Eye (tissue), 1 donor: ENCODE results near the gene NFIX.

Experiments used
- DNase-seq: peaks from one replicate; pipeline ENCODE4 v3.0.0-alpha.2; 2015

NFIX gene

GRCh38 chr19:13010038-13010991 lies 15.0 kb downstream of the NFIX start:
- DNase-seq, result no peak

- DNase-seq, result no peak
Measured at GRCh38 chr19:13010992-13011652, 15.8 kb downstream of the NFIX start.

- peak; percentile 45 for DNase-seq
Measured at GRCh38 chr19:13011653-13012389, 16.5 kb downstream of the NFIX start.

GRCh38 chr19:13012390-13012689 lies 17.1 kb downstream of the NFIX start:
- no peak for DNase-seq

GRCh38 chr19:13012690-13013608 lies 17.7 kb downstream of the NFIX start:
- DNase-seq, result peak; percentile 68

GRCh38 chr19:13013649-13014048 lies 18.4 kb downstream of the NFIX start:
- DNase-seq, result peak; percentile 73

- no peak for DNase-seq
Measured at GRCh38 chr19:13014101-13014920, 19.0 kb downstream of the NFIX start.

GRCh38 chr19:13014921-13015280 lies 19.6 kb downstream of the NFIX start:
- DNase-seq, result no peak

GRCh38 chr19:13015361-13016223 lies 20.3 kb downstream of the NFIX start:
- peak; percentile 64 for DNase-seq

- no peak for DNase-seq
Measured at GRCh38 chr19:13016245-13016627, 21.0 kb downstream of the NFIX start.

GRCh38 chr19:13016628-13017305 lies 21.5 kb downstream of the NFIX start:
- peak; percentile 67 for DNase-seq

GRCh38 chr19:13017306-13018034 lies 22.2 kb downstream of the NFIX start:
- peak; percentile 41 for DNase-seq

- DNase-seq, result peak; percentile 50
Measured at GRCh38 chr19:13018035-13018914, 23.0 kb downstream of the NFIX start.

- DNase-seq, result peak; percentile 24
Measured at GRCh38 chr19:13019332-13019731, 24.1 kb downstream of the NFIX start.

GRCh38 chr19:13020002-13020414 lies 24.7 kb downstream of the NFIX start:
- DNase-seq, result peak; percentile 19

GRCh38 chr19:13022111-13022858 lies 27.0 kb downstream of the NFIX start:
- DNase-seq, result no peak

GRCh38 chr19:13022859-13023636 lies 27.8 kb downstream of the NFIX start:
- peak; percentile 87 for DNase-seq
